Trophoblast cell (in vitro differentiated cells and primary cell): Measurements from ENCODE around the gene UCK1.

Experiments
- DNase-seq, 2 donors: peaks; one replicate each; pipeline ENCODE4 v3.0.0-alpha.2; 2016
- H2AFZ ChIP-seq: 2 replicates; pipeline ENCODE4 v1.6.1; 2013; ENCODE audit warnings: low read length, moderate library complexity, mild to moderate bottlenecking; ENCODE audit not compliant: insufficient read depth, poor library complexity
- H2AK5ac ChIP-seq: 2 replicates; pipeline ENCODE4 v1.6.1; 2013; ENCODE audit warnings: mild to moderate bottlenecking, low read length
- H2BK120ac ChIP-seq: 2 replicates; pipeline ENCODE4 v1.6.1; 2013; ENCODE audit warnings: low read length, mild to moderate bottlenecking, moderate library complexity; ENCODE audit not compliant: insufficient read depth, poor library complexity
- H2BK12ac ChIP-seq: 2 replicates; pipeline ENCODE4 v1.6.1; 2013; ENCODE audit warnings: mild to moderate bottlenecking, low read length, moderate library complexity
- H2BK5ac ChIP-seq: 2 replicates; pipeline ENCODE4 v1.6.1; 2013; ENCODE audit warnings: low read length, low read depth, moderate library complexity, mild to moderate bottlenecking; ENCODE audit not compliant: poor library complexity
- H3K14ac ChIP-seq: 2 replicates; pipeline ENCODE4 v1.6.1; 2013; ENCODE audit warnings: mild to moderate bottlenecking, low read length
- H3K18ac ChIP-seq: 2 replicates; pipeline ENCODE4 v1.6.1; 2013; ENCODE audit warnings: mild to moderate bottlenecking, low read length
- H3K23ac ChIP-seq: 2 replicates; pipeline ENCODE4 v1.6.1; 2013; ENCODE audit warnings: low read length
- H3K27ac ChIP-seq: 2 replicates; pipeline ENCODE4 v1.5.1; 2013; ENCODE audit warnings: low read depth, mild to moderate bottlenecking, inconsistent platforms, low read length, moderate library complexity
- H3K27me3 ChIP-seq: 2 replicates; pipeline ENCODE4 v1.6.1; 2013; ENCODE audit warnings: inconsistent platforms, mild to moderate bottlenecking, low read length, moderate library complexity; ENCODE audit not compliant: insufficient read depth
- H3K36me3 ChIP-seq, 2 experiments: 1 replicate in 1 of 2; 2 replicates in 1 of 2; pipeline ENCODE4 v1.6.1; 2013; ENCODE audit warnings: low read length in 2 of 2, mild to moderate bottlenecking in 2 of 2, moderate library complexity in 1 of 2; ENCODE audit not compliant: insufficient read depth in 2 of 2, control insufficient read depth in 1 of 2
- H3K4ac ChIP-seq: 2 replicates; pipeline ENCODE4 v1.6.1; 2013; ENCODE audit warnings: low read depth, mild to moderate bottlenecking, low read length, moderate library complexity
- H3K4me1 ChIP-seq, 2 experiments: 1 replicate in 1 of 2; 2 replicates in 1 of 2; pipeline ENCODE4 v1.6.1; 2013; ENCODE audit warnings: low read length in 2 of 2, mild to moderate bottlenecking in 2 of 2, moderate library complexity in 1 of 2; ENCODE audit not compliant: insufficient read depth in 2 of 2, control insufficient read depth in 1 of 2
- H3K4me2 ChIP-seq: 2 replicates; pipeline ENCODE4 v1.6.1; 2013; ENCODE audit warnings: inconsistent platforms, mild to moderate bottlenecking, low read length, moderate library complexity
- H3K4me3 ChIP-seq: 2 replicates; pipeline ENCODE4 v1.5.1; 2013; ENCODE audit warnings: mild to moderate bottlenecking, low read depth, low read length, inconsistent platforms
- H3K79me1 ChIP-seq: one replicate; pipeline ENCODE4 v1.6.1; 2013; ENCODE audit warnings: low read length
- H3K79me2 ChIP-seq: 2 replicates; pipeline ENCODE4 v1.6.1; 2013; ENCODE audit warnings: low read length, mild to moderate bottlenecking; ENCODE audit not compliant: control insufficient read depth, insufficient read depth, poor library complexity
- H3K9ac ChIP-seq: 2 replicates; pipeline ENCODE4 v1.6.1; 2013; ENCODE audit warnings: mild to moderate bottlenecking, low read length
- H3K9me3 ChIP-seq: 2 replicates; pipeline ENCODE4 v1.6.1; 2013; ENCODE audit warnings: low read depth, mild to moderate bottlenecking, control low read depth, inconsistent platforms, low read length; ENCODE audit not compliant: insufficient read depth
- H4K12ac ChIP-seq: 2 replicates; pipeline ENCODE4 v1.6.1; 2013; ENCODE audit warnings: low read depth, mild to moderate bottlenecking, low read length, moderate library complexity
- H4K8ac ChIP-seq: 2 replicates; pipeline ENCODE4 v1.6.1; 2013; ENCODE audit warnings: low read depth, mild to moderate bottlenecking, low read length, moderate library complexity
- H4K91ac ChIP-seq: one replicate; pipeline ENCODE4 v1.6.1; 2013; ENCODE audit warnings: low read depth, mild to moderate bottlenecking, low read length, moderate library complexity
- WGBS: extraction: QIAGEN DNeasy Blood & Tissue Kit; methylation state at CpG from one replicate; pipeline ENCODE4 v1.1.7; 2013; ENCODE audit warnings: missing lambda C conversion rate; ENCODE audit not compliant: insufficient read length, insufficient coverage; ENCODE audit errors: extremely low coverage; 5-methylcytosine and 5-hydroxymethylcytosine counted together

UCK1 gene

GRCh38 chr9:131500377-131500776 is 30.7 kb downstream of the UCK1 start:
- Histone ChIP-seq H3K27me3 (no peaks in the 10 kb centered on the region), H3K36me3 (peaks cover 45 to 47% of the 10 kb centered on the region in 2 experiments), H3K23ac (no peak overlapping the region), H4K8ac (no peak overlapping the region), H2AFZ (no peak overlapping the region), H3K4me2 (no peak overlapping the region), H4K91ac (no peak overlapping the region), H3K4ac (no peak overlapping the region), H3K79me2 (peaks cover 11% of the 10 kb centered on the region), H3K4me3 (no peak overlapping the region), H3K14ac (no peak overlapping the region), H2AK5ac (no peak overlapping the region), H2BK120ac (no peak overlapping the region), H3K27ac (no peak overlapping the region), H2BK12ac (no peak overlapping the region), H3K9me3 (no peaks in the 10 kb centered on the region), H3K9ac (no peak overlapping the region), H4K12ac (no peak overlapping the region), H2BK5ac (no peak overlapping the region), H3K79me1 (peaks cover 8% of the 10 kb centered on the region), H3K4me1 (peaks cover 9 to 10% of the 10 kb centered on the region in 2 experiments), H3K18ac (no peak overlapping the region)
- no CpG with 5 or more reads among the region's 12 CpGs for WGBS
- no peak for DNase-seq

GRCh38 chr9:131499254-131499767 is 31.8 kb downstream of the UCK1 start:
- H3K23ac ChIP-seq: no peak overlapping the region
- no peak overlapping the region for H2BK12ac ChIP-seq
- DNase-seq: no peak
- H2BK120ac ChIP-seq: no peak overlapping the region
- no peaks in the 10 kb centered on the region for H3K9me3 ChIP-seq
- peaks cover 11% of the 10 kb centered on the region for H3K79me2 ChIP-seq
- peak overlapping the region; percentile 23 for H4K12ac ChIP-seq
- H3K27me3 ChIP-seq: no peaks in the 10 kb centered on the region
- H3K18ac ChIP-seq: no peak overlapping the region
- H3K14ac ChIP-seq: no peak overlapping the region
- no peak overlapping the region for H2AFZ ChIP-seq
- no peak overlapping the region for H3K4ac ChIP-seq
- no peak overlapping the region for H3K27ac ChIP-seq
- H2AK5ac ChIP-seq: no peak overlapping the region
- no CpG with 5 or more reads among the region's 7 CpGs for WGBS
- no peak overlapping the region for H3K4me3 ChIP-seq
- no peak overlapping the region for H4K91ac ChIP-seq
- peaks cover 9 to 10% of the 10 kb centered on the region in 2 experiments for H3K4me1 ChIP-seq
- no peak overlapping the region for H3K4me2 ChIP-seq
- no peak overlapping the region for H3K9ac ChIP-seq
- H3K36me3 ChIP-seq: peaks cover 56 to 57% of the 10 kb centered on the region in 2 experiments
- H3K79me1 ChIP-seq: peaks cover 8% of the 10 kb centered on the region
- H4K8ac ChIP-seq: no peak overlapping the region
- no peak overlapping the region for H2BK5ac ChIP-seq

GRCh38 chr9:131496844-131497405 is 34.1 kb downstream of the UCK1 start:
- H3K9ac ChIP-seq: no peak overlapping the region
- H3K23ac ChIP-seq: no peak overlapping the region
- no peak for DNase-seq
- no peak overlapping the region for H3K4me3 ChIP-seq
- no peak overlapping the region for H3K14ac ChIP-seq
- H2AK5ac ChIP-seq: no peak overlapping the region
- H3K4ac ChIP-seq: no peak overlapping the region
- no peak overlapping the region for H2BK12ac ChIP-seq
- no peaks in the 10 kb centered on the region for H3K27me3 ChIP-seq
- no peaks in the 10 kb centered on the region for H3K9me3 ChIP-seq
- H3K18ac ChIP-seq: no peak overlapping the region
- no peak overlapping the region for H3K27ac ChIP-seq
- H3K36me3 ChIP-seq: peaks cover 77 to 81% of the 10 kb centered on the region in 2 experiments
- H4K8ac ChIP-seq: no peak overlapping the region
- no peak overlapping the region for H4K91ac ChIP-seq
- no CpG with 5 or more reads among the region's 10 CpGs for WGBS
- H2BK120ac ChIP-seq: no peak overlapping the region
- H3K4me1 ChIP-seq: no peaks in the 10 kb centered on the region
- H3K4me2 ChIP-seq: no peak overlapping the region
- H3K79me2 ChIP-seq: no peaks in the 10 kb centered on the region
- no peak overlapping the region for H2AFZ ChIP-seq
- no peak overlapping the region for H4K12ac ChIP-seq
- H2BK5ac ChIP-seq: no peak overlapping the region
- H3K79me1 ChIP-seq: no peaks in the 10 kb centered on the region

- DNase-seq: no peak
- Histone ChIP-seq H4K8ac (no peak overlapping the region), H3K27ac (no peak overlapping the region), H2AFZ (no peak overlapping the region), H3K14ac (no peak overlapping the region), H4K12ac (no peak overlapping the region), H3K4me2 (no peak overlapping the region), H2BK120ac (no peak overlapping the region), H3K4ac (no peak overlapping the region), H3K79me2 (no peaks in the 10 kb centered on the region), H2AK5ac (no peak overlapping the region), H3K27me3 (no peaks in the 10 kb centered on the region), H3K79me1 (no peaks in the 10 kb centered on the region), H3K23ac (no peak overlapping the region), H3K4me3 (no peak overlapping the region), H3K18ac (no peak overlapping the region), H3K4me1 (no peaks in the 10 kb centered on the region), H3K36me3 (peaks cover 86 to 93% of the 10 kb centered on the region in 2 experiments), H4K91ac (no peak overlapping the region), H3K9me3 (no peaks in the 10 kb centered on the region), H3K9ac (no peak overlapping the region), H2BK5ac (no peak overlapping the region), H2BK12ac (no peak overlapping the region)
- WGBS: no CpG with 5 or more reads among the region's 22 CpGs
Observed at GRCh38 chr9:131495785-131496184, 35.3 kb downstream of the UCK1 start.
